A549 (cell line): ENCODE results near the gene LAMB1.

ENCODE experiments used
- CTCF ChIP-seq: fragments of >200 bp; sonication (Bioruptor Twin); formaldehyde crosslinking; IDR thresholded peaks from 3 replicates; pipeline ENCODE4 v1.5.1; 2016
- JUN ChIP-seq, 2 experiments: fragments of >200 bp; sonication (Bioruptor Twin); formaldehyde crosslinking; IDR thresholded peaks; 2 replicates in 1 of 2; 3 replicates in 1 of 2; pipeline ENCODE4 v1.6.1; 2016 to 2017
- MAX ChIP-seq: IDR thresholded peaks from 2 replicates; pipeline ENCODE4 v1.6.1; 2012
- MAZ ChIP-seq: fragments of 150-350 bp; IDR thresholded peaks from 2 replicates; pipeline ENCODE4 v1.6.1; 2014; ENCODE audit warnings: antibody characterized with exemption, low read depth, low read length, borderline replicate concordance
- PBX3 ChIP-seq: IDR thresholded peaks from 2 replicates; pipeline ENCODE4 v1.6.1; 2012
- POLR2A ChIP-seq: IDR thresholded peaks from 2 replicates; pipeline ENCODE4 v1.6.1; 2012; ENCODE audit warnings: mild to moderate bottlenecking, low read length
- RNF2 ChIP-seq: fragments of 200-600 bp; sonication (generic); IDR thresholded peaks from 2 replicates; pipeline ENCODE4 v1.6.1; 2016; ENCODE audit warnings: low read depth, mild to moderate bottlenecking, antibody characterized with exemption, moderate library complexity, borderline replicate concordance
- TF ChIP-seq, protein P1 (sequence below): fragments of 450-650 bp; IDR thresholded peaks from 2 replicates; pipeline ENCODE4 v1.6.1; 2014; ENCODE audit warnings: antibody characterized with exemption

- TF ChIP-seq PBX3 (no peak), CTCF (no peak), JUN (IDR thresholded peaks at IDR 0.05) (no peak), MAZ (no peak), POLR2A (no peak), MAX (no peak), RNF2 (no peak)
- TF ChIP-seq, protein P1, sequence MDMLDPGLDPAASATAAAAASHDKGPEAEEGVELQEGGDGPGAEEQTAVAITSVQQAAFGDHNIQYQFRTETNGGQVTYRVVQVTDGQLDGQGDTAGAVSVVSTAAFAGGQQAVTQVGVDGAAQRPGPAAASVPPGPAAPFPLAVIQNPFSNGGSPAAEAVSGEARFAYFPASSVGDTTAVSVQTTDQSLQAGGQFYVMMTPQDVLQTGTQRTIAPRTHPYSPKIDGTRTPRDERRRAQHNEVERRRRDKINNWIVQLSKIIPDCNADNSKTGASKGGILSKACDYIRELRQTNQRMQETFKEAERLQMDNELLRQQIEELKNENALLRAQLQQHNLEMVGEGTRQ = no peak
Measured at GRCh38 chr7:107982918-107983389, 20.0 kb downstream of the LAMB1 start.
